Duodenal mucosa (tissue), 2 donors: ENCODE measurements around the gene ACTG2.
"Not testable (repeated sequence)": the region's sequence is repeated elsewhere in the genome, so short reads cannot be mapped to it uniquely, and the experiment has no call there.

Experiments
- H3K27ac ChIP-seq: one replicate; pipeline ENCODE4 v1.7.0; 2013; ENCODE audit warnings: low read depth, low read length
- H3K27me3 ChIP-seq, 2 donors: one replicate each; pipeline ENCODE4 v1.7.0; 2013; ENCODE audit warnings: low read length in 2 of 2, control low read depth in 1 of 2; ENCODE audit not compliant: insufficient read depth in 2 of 2, control insufficient read depth in 1 of 2
- H3K36me3 ChIP-seq, 2 donors: one replicate each; pipeline ENCODE4 v1.7.0; 2013; ENCODE audit warnings: low read length in 2 of 2, control low read depth in 1 of 2; ENCODE audit not compliant: insufficient read depth in 2 of 2, control insufficient read depth in 1 of 2
- H3K4me1 ChIP-seq, 2 donors: one replicate each; pipeline ENCODE4 v1.7.0; 2013; ENCODE audit warnings: low read length in 2 of 2, control low read depth in 1 of 2; ENCODE audit not compliant: insufficient read depth in 2 of 2, control insufficient read depth in 1 of 2
- H3K4me3 ChIP-seq, 2 donors: one replicate each; pipeline ENCODE4 v1.7.0; 2013; ENCODE audit warnings: low read length in 2 of 2, low read depth in 1 of 2
- H3K9ac ChIP-seq, 2 donors: one replicate each; pipeline ENCODE4 v1.7.0; 2013; ENCODE audit warnings: low read length in 2 of 2, low read depth in 1 of 2
- H3K9me3 ChIP-seq, 2 donors: one replicate each; pipeline ENCODE4 v1.7.0; 2013; ENCODE audit warnings: low read length in 2 of 2, control low read depth in 1 of 2; ENCODE audit not compliant: control insufficient read depth in 1 of 2

ACTG2 gene

GRCh38 chr2:73868204-73868978 is 24.4 kb upstream of the ACTG2 start:
- Histone ChIP-seq H3K27me3 (no peaks in the 10 kb centered on the region), H3K27ac (no peak overlapping the region), H3K4me3 (no peak overlapping the region), H3K9ac (no peak overlapping the region), H3K36me3 (peaks cover 12 to 30% of the 10 kb centered on the region in 2 donors), H3K9me3 (no peaks in the 10 kb centered on the region), H3K4me1 (no peaks in the 10 kb centered on the region)

DNA sequence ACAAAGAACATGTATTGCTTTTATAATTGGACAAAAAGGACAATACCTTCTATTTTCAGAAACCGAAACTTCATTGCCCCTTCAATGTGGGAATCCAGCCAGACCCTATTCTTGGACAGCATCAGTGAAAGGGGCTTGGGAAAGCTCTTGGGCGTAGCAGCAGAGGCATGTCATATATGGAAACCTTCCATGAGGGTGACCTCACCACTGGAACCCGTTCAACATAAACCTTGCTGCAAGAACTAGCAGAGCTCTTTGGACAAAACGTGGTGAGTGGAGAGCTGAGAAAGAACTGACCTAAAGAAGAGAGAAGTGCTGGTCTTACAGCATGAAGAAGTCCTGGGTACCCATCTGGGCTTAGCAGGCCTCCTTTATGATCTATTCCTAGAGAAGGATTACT is 22.7 kb upstream of the ACTG2 start:
- H3K9ac ChIP-seq = no peak overlapping the region
- no peaks in the 10 kb centered on the region for H3K4me1 ChIP-seq
- peaks cover under 1 to 14% of the 10 kb centered on the region in 2 donors for H3K36me3 ChIP-seq
- H3K9me3 ChIP-seq = no peaks in the 10 kb centered on the region
- H3K4me3 ChIP-seq = no peak overlapping the region
- H3K27me3 ChIP-seq = no peaks in the 10 kb centered on the region
- no peak overlapping the region for H3K27ac ChIP-seq

DNA sequence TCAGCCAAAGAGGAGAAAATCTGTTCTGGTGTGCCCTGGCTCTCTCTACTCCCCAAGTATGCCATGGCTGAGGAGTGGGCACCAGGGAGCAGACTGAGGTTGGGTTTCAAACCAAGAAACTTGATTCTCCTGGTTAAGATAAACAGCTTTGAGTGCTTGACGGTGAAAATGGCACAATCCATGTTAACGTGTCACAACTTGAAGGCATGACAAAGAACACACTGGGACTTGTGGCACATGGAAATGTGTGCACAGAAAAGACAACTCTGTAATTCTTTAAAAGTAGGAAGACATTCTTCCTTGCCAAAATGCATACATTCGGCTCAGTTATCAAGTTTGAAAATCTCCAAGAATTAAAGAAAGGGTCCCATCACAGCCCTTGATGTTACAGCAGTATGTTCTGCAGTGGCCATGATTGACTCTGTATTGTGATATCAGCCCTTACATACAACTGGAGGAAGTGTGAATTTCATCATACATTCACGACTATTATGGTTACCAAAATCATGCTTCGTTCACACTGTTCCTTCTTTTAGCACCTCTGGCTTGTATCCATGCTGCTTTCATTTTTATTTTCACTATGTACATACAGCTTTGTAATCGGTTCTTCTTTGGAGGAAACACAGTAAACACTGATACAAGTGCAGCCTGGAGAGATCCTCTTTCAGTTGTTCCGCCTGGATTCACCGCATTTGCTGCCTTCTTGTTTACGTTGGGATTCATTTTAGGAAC is 15.6 kb upstream of the ACTG2 start:
- Histone ChIP-seq H3K36me3 (no peaks in the 10 kb centered on the region), H3K4me3 (no peak overlapping the region), H3K4me1 (no peaks in the 10 kb centered on the region), H3K27ac (no peak overlapping the region), H3K9me3 (no peaks in the 10 kb centered on the region), H3K27me3 (no peaks in the 10 kb centered on the region), H3K9ac (no peak overlapping the region)

GRCh38 chr2:73877984-73878383 is 14.8 kb upstream of the ACTG2 start:
- H3K27me3 ChIP-seq, H3K9ac ChIP-seq, H3K4me3 ChIP-seq, H3K9me3 ChIP-seq, H3K27ac ChIP-seq, H3K36me3 ChIP-seq, H3K4me1 ChIP-seq: not testable (repeated sequence)

DNA sequence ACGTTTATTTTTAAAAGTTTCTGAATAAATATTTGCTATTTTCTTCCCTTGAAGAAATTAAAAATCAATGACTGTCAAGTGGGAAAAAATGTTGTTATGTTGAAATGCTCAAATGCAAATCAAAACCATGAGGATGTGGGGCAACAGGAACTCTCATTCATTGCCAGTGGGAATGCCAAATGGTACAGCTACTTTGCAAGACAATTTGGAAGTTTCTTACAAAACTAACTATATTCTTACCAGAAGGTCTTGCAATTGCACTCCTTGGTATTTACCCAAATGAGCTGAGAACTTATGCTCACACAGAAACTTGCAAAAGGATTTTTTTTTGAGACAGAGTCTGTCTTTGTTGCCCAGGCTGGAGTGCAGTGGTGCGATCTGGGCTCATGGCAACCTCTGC is 7.4 kb upstream of the ACTG2 start:
- Histone ChIP-seq H3K27ac (no peak overlapping the region), H3K4me1 (no peaks in the 10 kb centered on the region), H3K27me3 (no peaks in the 10 kb centered on the region), H3K9ac (no peak overlapping the region), H3K36me3 (no peaks in the 10 kb centered on the region), H3K9me3 (no peaks in the 10 kb centered on the region), H3K4me3 (no peak overlapping the region)

- Histone ChIP-seq H3K4me3 (no peak overlapping the region), H3K9me3 (no peaks in the 10 kb centered on the region), H3K36me3 (no peaks in the 10 kb centered on the region), H3K4me1 (no peaks in the 10 kb centered on the region), H3K27ac (no peak overlapping the region), H3K9ac (no peak overlapping the region), H3K27me3 (no peaks in the 10 kb centered on the region)
These were observed 6.5 kb upstream of the ACTG2 start for GRCh38 chr2:73886357-73886756.

- H3K4me3 ChIP-seq, H3K9ac ChIP-seq, H3K4me1 ChIP-seq, H3K27me3 ChIP-seq, H3K9me3 ChIP-seq, H3K27ac ChIP-seq, H3K36me3 ChIP-seq: not testable (repeated sequence)
These were observed 5.0 kb upstream of the ACTG2 start for GRCh38 chr2:73887596-73888353.

DNA sequence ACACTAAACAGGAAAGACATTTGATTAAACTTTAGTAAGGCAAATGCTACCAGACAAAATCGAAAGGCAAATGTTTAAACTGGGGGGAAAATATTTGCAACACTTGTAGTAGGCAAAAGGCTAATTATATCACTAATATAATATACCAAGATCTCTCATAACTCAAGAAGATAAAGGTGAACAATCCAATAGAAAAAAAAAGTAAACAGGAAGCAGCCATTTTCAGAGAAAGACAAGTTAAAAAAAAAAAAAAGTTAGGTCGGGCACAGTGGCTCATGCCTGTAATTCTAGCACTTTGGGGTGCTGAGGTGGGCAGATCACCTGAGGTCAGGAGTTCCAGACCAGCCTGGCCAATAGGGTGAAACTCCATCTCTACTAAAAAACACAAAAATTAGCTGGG is 4.4 kb upstream of the ACTG2 start:
- no peaks in the 10 kb centered on the region for H3K27me3 ChIP-seq
- H3K27ac ChIP-seq = no peak overlapping the region
- no peak overlapping the region for H3K9ac ChIP-seq
- H3K9me3 ChIP-seq = no peaks in the 10 kb centered on the region
- no peak overlapping the region for H3K4me3 ChIP-seq
- H3K4me1 ChIP-seq = no peaks in the 10 kb centered on the region
- H3K36me3 ChIP-seq = no peaks in the 10 kb centered on the region

GRCh38 chr2:73889206-73889605 is 3.6 kb upstream of the ACTG2 start:
- Histone ChIP-seq H3K27ac (no peak overlapping the region), H3K36me3 (no peaks in the 10 kb centered on the region), H3K4me3 (no peak overlapping the region)

More at GRCh38 chr2:73889206-73889605, 3.6 kb upstream of the ACTG2 start:
- Histone ChIP-seq H3K9ac (no peak overlapping the region), H3K4me1 (no peaks in the 10 kb centered on the region), H3K9me3 (no peaks in the 10 kb centered on the region), H3K27me3 (no peaks in the 10 kb centered on the region)
